GM12878 (cell line): Measurements from ENCODE around the gene ALDH18A1.

Experiments
- CBFB ChIP-seq: IDR thresholded peaks from 2 replicates; pipeline ENCODE4 v1.6.1; 2016; ENCODE audit warnings: antibody characterized with exemption, low read depth
- CEBPB ChIP-seq, 2 experiments: fragments of 150-350 bp in 1 of 2; IDR thresholded peaks; 2 replicates each; pipeline ENCODE4 v1.6.1; 2012 to 2014; ENCODE audit warnings: low read depth in 2 of 2, low read length in 2 of 2, borderline replicate concordance in 1 of 2, inconsistent platforms in 1 of 2
- EZH2 ChIP-seq: IDR thresholded peaks from 2 replicates; pipeline ENCODE4 v1.6.1; 2012; ENCODE audit warnings: low read depth, mild to moderate bottlenecking, control low read depth, inconsistent platforms, low read length, borderline replicate concordance; ENCODE audit not compliant: control insufficient read depth
- HDAC2 ChIP-seq: fragments of 200-600 bp; sonication (generic); IDR thresholded peaks from 2 replicates; pipeline ENCODE4 v1.6.1; 2017
- JUND ChIP-seq: IDR thresholded peaks from 2 replicates; pipeline ENCODE4 v1.6.1; 2012; ENCODE audit warnings: low read depth, mild to moderate bottlenecking, low read length, improper control_type of control experiment, moderate library complexity
- NBN ChIP-seq: fragments of 450-650 bp; IDR thresholded peaks from 2 replicates; pipeline ENCODE4 v1.6.1; 2016
- NFYB ChIP-seq: IDR thresholded peaks from 2 replicates; pipeline ENCODE4 v1.6.1; 2011; ENCODE audit warnings: low read depth, mild to moderate bottlenecking, low read length, improper control_type of control experiment, moderate library complexity; ENCODE audit not compliant: insufficient read depth
- PAX8 ChIP-seq: fragments of 450-650 bp; IDR thresholded peaks from 2 replicates; pipeline ENCODE4 v1.6.1; 2017; ENCODE audit warnings: mild to moderate bottlenecking, moderate library complexity
- POLR2A ChIP-seq: IDR thresholded peaks from 2 replicates; pipeline ENCODE4 v1.6.1; 2011; ENCODE audit warnings: low read depth, mild to moderate bottlenecking, low read length
- SMAD1 ChIP-seq: fragments of 450-650 bp; IDR thresholded peaks from 2 replicates; pipeline ENCODE4 v1.6.1; 2018; ENCODE audit warnings: mild to moderate bottlenecking, low read depth; ENCODE audit not compliant: partially characterized antibody
- TF ChIP-seq, protein P1 (sequence below), 3 experiments: IDR thresholded peaks in 2 of 3; conservative IDR thresholded peaks in 1 of 3; 2 replicates each; pipeline ENCODE4 v1.5.1; 2011; ENCODE audit warnings: low read depth in 3 of 3, low read length in 3 of 3, mild to moderate bottlenecking in 3 of 3, control low read depth in 2 of 3, moderate library complexity in 2 of 3, inconsistent platforms in 1 of 3, mixed read lengths in 1 of 3; ENCODE audit not compliant: control insufficient read depth in 2 of 3, insufficient read depth in 1 of 3; ENCODE audit errors: extremely low read depth in 1 of 3
- TF ChIP-seq, protein P2 (sequence below): fragments of 450-650 bp; IDR thresholded peaks from 2 replicates; pipeline ENCODE4 v1.6.1; 2016; ENCODE audit warnings: mild to moderate bottlenecking
- TF ChIP-seq, protein P3 (sequence below): fragments of 450-650 bp; IDR thresholded peaks from 2 replicates; pipeline ENCODE4 v1.6.1; 2017; ENCODE audit warnings: mild to moderate bottlenecking

DNA sequence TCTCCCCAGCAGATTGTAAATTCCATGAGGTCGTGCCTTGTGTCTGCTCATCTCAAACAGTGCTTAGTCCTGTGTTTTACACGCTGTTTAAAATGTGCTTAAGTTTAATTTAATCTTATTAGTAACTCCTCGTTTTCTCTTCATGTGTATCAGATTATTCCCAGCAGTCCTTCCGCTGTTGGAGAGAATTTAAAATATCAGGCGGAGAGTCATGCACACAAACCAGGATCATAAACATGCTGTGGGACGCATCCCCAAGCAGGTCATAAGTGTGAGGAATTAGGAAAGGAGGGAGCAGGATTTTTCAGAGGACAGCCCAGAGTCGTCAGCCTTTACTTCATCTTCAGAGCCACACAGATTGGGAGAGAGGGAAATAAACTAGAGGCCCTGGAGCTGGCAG, 91.2 kb downstream of the ALDH18A1 start:
- TF ChIP-seq, protein P1, sequence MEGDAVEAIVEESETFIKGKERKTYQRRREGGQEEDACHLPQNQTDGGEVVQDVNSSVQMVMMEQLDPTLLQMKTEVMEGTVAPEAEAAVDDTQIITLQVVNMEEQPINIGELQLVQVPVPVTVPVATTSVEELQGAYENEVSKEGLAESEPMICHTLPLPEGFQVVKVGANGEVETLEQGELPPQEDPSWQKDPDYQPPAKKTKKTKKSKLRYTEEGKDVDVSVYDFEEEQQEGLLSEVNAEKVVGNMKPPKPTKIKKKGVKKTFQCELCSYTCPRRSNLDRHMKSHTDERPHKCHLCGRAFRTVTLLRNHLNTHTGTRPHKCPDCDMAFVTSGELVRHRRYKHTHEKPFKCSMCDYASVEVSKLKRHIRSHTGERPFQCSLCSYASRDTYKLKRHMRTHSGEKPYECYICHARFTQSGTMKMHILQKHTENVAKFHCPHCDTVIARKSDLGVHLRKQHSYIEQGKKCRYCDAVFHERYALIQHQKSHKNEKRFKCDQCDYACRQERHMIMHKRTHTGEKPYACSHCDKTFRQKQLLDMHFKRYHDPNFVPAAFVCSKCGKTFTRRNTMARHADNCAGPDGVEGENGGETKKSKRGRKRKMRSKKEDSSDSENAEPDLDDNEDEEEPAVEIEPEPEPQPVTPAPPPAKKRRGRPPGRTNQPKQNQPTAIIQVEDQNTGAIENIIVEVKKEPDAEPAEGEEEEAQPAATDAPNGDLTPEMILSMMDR (IDR thresholded peaks at IDR 0.05 in 2 of 3, conservative IDR thresholded peaks at IDR 0.05 in 1 of 3; ENCODE audit: control insufficient read depth in 2 of 3, extremely low read depth in 1 of 3, insufficient read depth in 1 of 3, low read depth in 3 of 3, low read length in 3 of 3) = no peak
- TF ChIP-seq EZH2 = no peak
- no peak for TF ChIP-seq NBN
- no peak for TF ChIP-seq POLR2A
- no peak for TF ChIP-seq SMAD1
- TF ChIP-seq, protein P2, sequence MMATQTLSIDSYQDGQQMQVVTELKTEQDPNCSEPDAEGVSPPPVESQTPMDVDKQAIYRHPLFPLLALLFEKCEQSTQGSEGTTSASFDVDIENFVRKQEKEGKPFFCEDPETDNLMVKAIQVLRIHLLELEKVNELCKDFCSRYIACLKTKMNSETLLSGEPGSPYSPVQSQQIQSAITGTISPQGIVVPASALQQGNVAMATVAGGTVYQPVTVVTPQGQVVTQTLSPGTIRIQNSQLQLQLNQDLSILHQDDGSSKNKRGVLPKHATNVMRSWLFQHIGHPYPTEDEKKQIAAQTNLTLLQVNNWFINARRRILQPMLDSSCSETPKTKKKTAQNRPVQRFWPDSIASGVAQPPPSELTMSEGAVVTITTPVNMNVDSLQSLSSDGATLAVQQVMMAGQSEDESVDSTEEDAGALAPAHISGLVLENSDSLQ = no peak
- TF ChIP-seq NFYB = no peak
- TF ChIP-seq CBFB = no peak
- TF ChIP-seq PAX8 = no peak
- TF ChIP-seq HDAC2 = no peak
- no peak for TF ChIP-seq CEBPB (IDR thresholded peaks at IDR 0.05; ENCODE audit: borderline replicate concordance in 1 of 2, low read depth in 2 of 2, low read length in 2 of 2)
- TF ChIP-seq JUND = no peak
- TF ChIP-seq, protein P3, sequence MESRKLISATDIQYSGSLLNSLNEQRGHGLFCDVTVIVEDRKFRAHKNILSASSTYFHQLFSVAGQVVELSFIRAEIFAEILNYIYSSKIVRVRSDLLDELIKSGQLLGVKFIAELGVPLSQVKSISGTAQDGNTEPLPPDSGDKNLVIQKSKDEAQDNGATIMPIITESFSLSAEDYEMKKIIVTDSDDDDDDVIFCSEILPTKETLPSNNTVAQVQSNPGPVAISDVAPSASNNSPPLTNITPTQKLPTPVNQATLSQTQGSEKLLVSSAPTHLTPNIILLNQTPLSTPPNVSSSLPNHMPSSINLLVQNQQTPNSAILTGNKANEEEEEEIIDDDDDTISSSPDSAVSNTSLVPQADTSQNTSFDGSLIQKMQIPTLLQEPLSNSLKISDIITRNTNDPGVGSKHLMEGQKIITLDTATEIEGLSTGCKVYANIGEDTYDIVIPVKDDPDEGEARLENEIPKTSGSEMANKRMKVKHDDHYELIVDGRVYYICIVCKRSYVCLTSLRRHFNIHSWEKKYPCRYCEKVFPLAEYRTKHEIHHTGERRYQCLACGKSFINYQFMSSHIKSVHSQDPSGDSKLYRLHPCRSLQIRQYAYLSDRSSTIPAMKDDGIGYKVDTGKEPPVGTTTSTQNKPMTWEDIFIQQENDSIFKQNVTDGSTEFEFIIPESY = no peak
